Adipocyte (in vitro differentiated cells): ENCODE results near the gene PERM1.
"Not testable (repeated sequence)": the region's sequence is repeated elsewhere in the genome, so short reads cannot be mapped to it uniquely, and the experiment has no call there.

Experiments used
- DNase-seq: peaks from one replicate; pipeline ENCODE4 v3.0.0-alpha.2; 2015; ENCODE audit warnings: low read depth
- H3K27me3 ChIP-seq: replicated peaks from 2 replicates; pipeline ENCODE4 v1.7.0; 2013; ENCODE audit warnings: mild to moderate bottlenecking, low read length, moderate library complexity; ENCODE audit not compliant: control insufficient read depth, insufficient read depth
- H3K36me3 ChIP-seq: 2 replicates; pipeline ENCODE4 v1.7.0; 2013; ENCODE audit warnings: low read length, mild to moderate bottlenecking, moderate library complexity; ENCODE audit not compliant: control insufficient read depth, insufficient read depth, severe bottlenecking
- H3K4me1 ChIP-seq: 2 replicates; pipeline ENCODE4 v1.7.0; 2013; ENCODE audit warnings: mild to moderate bottlenecking, low read length, moderate library complexity; ENCODE audit not compliant: control insufficient read depth, insufficient read depth
- H3K4me3 ChIP-seq: 2 replicates; pipeline ENCODE4 v1.7.0; 2013; ENCODE audit warnings: mild to moderate bottlenecking, low read length, moderate library complexity
- H3K9ac ChIP-seq: 2 replicates; pipeline ENCODE4 v1.7.0; 2013; ENCODE audit warnings: mild to moderate bottlenecking, low read length, moderate library complexity
- H3K9me3 ChIP-seq: 2 replicates; pipeline ENCODE4 v1.7.0; 2013; ENCODE audit warnings: mild to moderate bottlenecking, low read length, moderate library complexity; ENCODE audit not compliant: control insufficient read depth

PERM1 gene, protein sequence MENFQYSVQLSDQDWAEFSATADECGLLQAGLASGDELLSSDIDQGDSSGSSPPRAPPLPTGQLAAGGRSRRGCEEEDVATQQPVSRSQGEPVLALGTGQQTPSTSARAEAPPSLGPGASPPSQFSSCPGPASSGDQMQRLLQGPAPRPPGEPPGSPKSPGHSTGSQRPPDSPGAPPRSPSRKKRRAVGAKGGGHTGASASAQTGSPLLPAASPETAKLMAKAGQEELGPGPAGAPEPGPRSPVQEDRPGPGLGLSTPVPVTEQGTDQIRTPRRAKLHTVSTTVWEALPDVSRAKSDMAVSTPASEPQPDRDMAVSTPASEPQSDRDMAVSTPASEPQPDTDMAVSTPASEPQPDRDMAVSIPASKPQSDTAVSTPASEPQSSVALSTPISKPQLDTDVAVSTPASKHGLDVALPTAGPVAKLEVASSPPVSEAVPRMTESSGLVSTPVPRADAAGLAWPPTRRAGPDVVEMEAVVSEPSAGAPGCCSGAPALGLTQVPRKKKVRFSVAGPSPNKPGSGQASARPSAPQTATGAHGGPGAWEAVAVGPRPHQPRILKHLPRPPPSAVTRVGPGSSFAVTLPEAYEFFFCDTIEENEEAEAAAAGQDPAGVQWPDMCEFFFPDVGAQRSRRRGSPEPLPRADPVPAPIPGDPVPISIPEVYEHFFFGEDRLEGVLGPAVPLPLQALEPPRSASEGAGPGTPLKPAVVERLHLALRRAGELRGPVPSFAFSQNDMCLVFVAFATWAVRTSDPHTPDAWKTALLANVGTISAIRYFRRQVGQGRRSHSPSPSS

DNA sequence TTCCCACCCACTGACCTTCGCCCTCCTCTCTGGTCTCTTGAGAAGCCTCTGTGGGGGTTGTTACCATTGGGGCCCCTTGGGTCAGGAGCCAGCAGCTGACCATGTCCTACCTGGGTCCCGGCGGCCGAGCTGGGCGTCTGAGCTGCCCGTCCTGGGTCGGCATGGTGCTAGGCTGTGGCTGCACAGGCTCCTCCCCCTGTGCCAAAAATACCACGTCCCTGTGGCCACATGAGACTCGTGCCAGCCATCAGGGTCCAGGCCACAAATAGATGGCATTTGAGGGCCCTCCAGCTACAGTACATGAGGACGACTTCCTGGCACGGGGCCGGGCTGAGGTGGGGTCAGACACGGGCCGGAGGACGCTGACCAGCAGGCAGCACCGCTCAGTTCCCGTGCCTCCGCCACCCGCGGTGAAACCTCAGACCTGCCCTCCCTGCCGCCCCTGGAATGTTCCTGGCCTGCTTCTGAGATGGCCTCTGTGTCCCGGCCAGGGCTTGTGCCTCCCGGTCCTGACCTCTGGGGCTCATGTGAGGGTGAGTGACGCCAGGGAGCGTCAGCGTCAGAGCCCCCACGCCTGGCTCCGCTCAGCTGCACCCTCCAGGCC is at the start of gene PERM1:
PERM1 (minus strand) TSS at position 139 of the 604 bp plus-strand sequence. CDS start 1,064 bp downstream, outside the sequence.
- H3K4me3 ChIP-seq: no peak within 1 kb of the TSS

DNA sequence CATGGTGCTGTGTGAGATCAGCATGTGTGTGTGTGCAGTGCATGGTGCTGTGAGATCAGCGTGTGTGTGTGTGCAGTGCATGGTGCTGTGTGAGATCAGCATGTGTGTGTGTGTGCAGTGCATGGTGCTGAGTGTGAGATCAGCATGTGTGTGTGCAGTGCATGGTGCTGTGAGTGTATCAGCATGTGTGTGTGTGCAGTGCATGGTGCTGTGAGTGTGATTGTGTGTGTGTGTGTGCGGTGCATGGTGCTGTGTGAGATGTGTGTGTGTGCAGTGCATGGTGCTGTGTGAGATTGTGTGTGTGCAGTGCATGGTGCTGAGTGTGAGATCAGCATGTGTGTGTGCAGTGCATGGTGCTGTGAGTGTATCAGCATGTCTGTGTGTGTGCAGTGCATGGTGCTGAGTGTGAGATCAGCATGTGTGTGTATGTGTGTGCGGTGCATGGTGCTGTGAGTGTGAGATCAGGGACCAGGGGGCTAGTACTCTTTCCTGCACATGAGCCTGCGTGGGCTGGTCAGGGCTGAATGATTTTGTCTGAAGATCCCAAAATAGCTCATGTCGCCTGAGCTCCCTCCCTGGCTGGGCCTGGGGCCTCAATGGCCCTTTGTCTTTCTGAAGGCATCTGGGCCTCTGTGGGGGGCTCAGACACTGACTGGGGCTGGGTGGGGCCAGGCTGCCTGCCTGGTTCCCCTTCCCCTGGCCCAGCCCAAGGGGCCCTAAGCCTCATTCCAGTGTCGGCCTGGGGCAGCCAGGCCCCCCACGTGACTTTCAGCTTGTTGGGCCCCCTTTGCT is 49.2 kb upstream of the PERM1 start:
- H3K27me3 ChIP-seq: peaks cover 14% of the 10 kb centered on the region
- H3K4me3 ChIP-seq, DNase-seq, H3K36me3 ChIP-seq, H3K4me1 ChIP-seq, H3K9me3 ChIP-seq, H3K9ac ChIP-seq: not testable (repeated sequence)

More for the DNA sequence above, at the start of gene PERM1:
- Histone ChIP-seq H3K27me3 (peaks cover 53% of the 10 kb centered on the region), H3K9me3 (no peaks in the 10 kb centered on the region), H3K9ac (no peak within 1 kb of the TSS), H3K36me3 (no peaks in the 10 kb centered on the region), H3K4me1 (no peaks in the 10 kb centered on the region)
- no peak for DNase-seq

DNA sequence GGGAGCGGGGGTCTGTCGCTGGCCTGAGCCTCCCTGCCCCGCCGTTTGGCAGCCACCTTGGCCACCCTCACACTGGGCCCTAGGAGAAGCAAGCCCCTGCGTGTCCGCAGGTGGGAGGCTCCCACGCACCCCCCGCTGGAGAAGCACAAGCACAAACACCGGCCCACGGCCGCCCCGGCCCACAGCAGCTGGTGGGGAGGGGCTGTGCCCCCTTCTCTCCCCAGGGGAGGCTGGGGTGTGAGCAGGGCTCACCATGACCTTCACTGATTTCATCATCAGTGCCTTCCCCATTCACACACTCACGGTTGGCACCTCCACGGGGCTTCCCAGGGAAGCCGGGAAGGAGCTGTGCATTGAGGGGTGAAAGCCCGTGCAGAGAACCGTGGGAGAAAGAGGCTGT is 45.9 kb upstream of the PERM1 start:
- Histone ChIP-seq H3K9me3 (no peaks in the 10 kb centered on the region), H3K4me1 (no peaks in the 10 kb centered on the region), H3K36me3 (no peaks in the 10 kb centered on the region), H3K27me3 (peaks cover 10% of the 10 kb centered on the region), H3K9ac (no peak overlapping the region), H3K4me3 (no peak overlapping the region)
- no peak for DNase-seq

DNA sequence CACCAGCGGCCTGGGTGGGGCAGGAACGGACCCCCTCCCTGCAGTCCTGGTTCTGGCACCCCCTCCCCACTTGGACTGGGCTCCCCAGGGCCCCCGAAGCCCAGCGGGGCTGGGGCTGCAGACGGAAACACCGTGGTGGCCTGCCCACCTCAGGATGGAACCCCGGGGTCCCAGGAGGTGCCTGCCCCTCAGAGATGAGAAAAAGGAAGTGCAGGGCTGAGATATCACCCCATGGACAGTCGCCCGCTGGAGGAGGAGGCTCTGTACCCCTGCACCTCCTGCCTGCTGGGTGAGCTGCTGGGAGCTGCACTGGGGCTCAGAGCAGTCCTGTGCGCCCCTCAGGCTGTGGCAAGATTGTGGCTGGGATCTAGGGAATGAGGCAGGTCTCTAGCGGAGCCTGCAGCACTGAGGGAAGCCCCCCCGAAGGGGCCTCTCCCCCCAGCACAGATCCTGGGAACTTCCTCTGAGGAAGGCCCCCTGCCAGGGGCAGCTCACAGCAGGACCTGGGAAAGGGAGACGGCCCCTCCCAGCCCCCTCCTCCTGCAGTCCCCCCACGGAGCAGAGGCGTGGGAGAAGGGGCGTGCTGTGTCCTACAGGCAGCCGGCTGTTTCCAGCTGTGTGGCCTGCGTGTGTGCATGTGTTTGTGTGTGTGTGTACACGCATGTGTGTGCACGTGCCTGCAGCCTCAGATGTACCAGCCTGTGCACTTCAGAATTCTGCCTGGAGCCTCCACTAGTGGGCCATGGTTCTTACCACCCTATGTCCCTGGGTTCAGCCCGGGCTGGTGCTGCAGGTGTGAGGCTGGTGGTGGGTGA is 44.9 kb upstream of the PERM1 start:
- peaks cover 3% of the 10 kb centered on the region for H3K27me3 ChIP-seq
- DNase-seq: no peak
- H3K4me1 ChIP-seq: no peaks in the 10 kb centered on the region
- H3K4me3 ChIP-seq: no peak overlapping the region
- H3K9ac ChIP-seq: no peak overlapping the region
- no peaks in the 10 kb centered on the region for H3K36me3 ChIP-seq
- no peaks in the 10 kb centered on the region for H3K9me3 ChIP-seq

DNA sequence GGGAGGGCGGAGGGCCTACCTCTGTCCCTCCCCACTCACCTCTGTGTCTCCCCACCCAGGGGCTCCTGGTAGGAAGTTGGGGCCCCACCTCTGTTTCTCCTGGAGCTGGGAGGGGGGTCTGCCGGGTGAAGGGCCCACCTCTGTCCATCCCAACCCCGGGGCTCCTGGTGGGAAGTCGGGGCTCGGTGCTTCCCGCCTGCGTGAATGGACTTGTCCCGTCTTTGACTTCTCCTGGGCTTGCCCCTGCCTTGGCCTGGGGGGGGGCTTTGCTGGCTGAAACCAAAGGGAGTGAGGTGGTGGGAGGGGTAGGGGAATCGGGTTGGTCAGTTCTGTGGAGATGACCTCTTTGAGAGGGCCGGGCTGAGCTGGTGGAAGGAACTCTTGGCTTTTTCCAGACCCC is 43.8 kb upstream of the PERM1 start:
- Histone ChIP-seq H3K27me3 (peaks cover 3% of the 10 kb centered on the region), H3K9me3 (no peaks in the 10 kb centered on the region), H3K9ac (no peak overlapping the region), H3K4me3 (no peak overlapping the region), H3K36me3 (no peaks in the 10 kb centered on the region), H3K4me1 (peaks cover 4% of the 10 kb centered on the region)
- DNase-seq: no peak

DNA sequence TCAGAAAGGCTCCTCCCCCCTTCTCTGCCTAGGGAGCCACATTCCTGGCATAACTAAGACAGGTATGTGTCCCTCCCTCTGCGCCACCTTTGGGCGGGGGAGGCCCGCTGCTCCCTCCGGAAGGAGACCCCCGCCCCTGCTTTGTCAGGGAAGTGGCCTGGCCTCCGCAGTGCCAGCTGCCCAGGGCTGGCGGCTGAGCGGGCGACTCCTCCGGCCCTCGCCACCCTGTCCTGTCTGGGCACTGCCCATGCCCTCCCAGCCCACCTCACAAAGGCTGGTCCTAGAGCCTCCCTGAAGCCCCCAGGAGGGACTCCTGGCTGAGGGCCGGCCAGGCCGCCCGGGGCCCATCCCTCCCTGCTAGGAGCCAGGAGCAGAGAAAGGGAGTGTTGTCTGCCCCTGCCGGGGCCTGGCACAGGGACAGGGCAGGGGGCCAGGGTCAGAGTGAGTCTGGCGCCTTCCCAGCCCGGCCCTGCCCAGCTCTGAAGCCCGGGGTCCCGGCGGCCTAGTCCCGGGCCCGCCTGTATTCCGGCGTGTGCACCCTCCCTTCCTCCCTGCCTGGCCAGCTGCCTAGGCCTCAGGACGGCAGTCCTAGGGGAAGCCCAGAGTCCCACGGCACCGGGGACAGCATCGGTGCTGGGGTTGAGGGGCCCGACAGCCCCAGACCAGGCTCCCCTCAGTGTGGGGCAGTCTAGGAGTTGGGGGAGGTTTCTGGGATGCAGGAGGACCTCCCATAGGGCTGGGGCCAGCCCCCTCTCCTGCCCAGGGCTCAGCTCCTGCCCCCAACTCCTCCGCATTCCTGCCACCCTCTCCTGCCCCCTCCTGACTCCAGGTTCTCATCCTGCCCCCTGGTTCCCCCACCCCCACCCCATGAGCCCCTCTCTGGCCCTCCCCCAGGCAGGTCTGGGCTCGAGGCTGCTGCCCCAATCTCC is 43.1 kb upstream of the PERM1 start:
- H3K27me3 ChIP-seq: peaks cover 3% of the 10 kb centered on the region
- no peaks in the 10 kb centered on the region for H3K36me3 ChIP-seq
- H3K4me1 ChIP-seq: peaks cover 4% of the 10 kb centered on the region
- no peak overlapping the region for H3K9ac ChIP-seq
- no peaks in the 10 kb centered on the region for H3K9me3 ChIP-seq
- H3K4me3 ChIP-seq: no peak overlapping the region
- DNase-seq: no peak

DNA sequence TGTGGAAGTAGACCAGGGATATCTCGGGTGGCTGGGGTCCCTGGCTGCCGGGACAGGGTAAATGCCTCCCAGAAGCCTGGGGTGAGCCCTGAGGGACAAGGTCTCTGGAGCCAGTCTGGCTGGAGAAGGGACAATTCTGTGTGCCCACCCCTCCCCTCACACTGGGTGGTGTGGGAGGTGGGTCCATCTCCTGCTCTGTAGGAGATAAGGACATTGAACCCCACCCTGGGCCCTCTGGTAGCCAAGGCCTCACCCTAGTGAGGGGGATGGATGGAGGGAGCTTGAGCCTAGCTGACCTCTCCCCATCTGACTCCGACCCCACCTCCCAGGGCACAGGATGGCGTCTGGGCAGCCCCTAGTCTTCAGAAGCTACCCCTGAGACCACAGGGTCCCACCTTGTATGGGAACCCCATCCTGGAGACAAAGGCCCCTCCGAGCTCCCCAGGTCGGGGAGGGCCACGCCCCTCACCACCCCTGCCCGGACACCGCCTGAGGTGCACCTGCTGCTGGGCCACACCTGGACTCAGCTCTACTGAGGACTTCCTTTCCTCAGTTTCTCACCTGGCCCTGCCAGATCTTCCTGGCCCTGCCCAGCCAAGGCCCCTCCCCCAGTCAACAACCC is 42.4 kb upstream of the PERM1 start:
- DNase-seq: no peak
- H3K4me1 ChIP-seq: peaks cover 4% of the 10 kb centered on the region
- H3K9me3 ChIP-seq: no peaks in the 10 kb centered on the region
- peaks cover 3% of the 10 kb centered on the region for H3K27me3 ChIP-seq
- H3K9ac ChIP-seq: no peak overlapping the region
- no peaks in the 10 kb centered on the region for H3K36me3 ChIP-seq
- no peak overlapping the region for H3K4me3 ChIP-seq

DNA sequence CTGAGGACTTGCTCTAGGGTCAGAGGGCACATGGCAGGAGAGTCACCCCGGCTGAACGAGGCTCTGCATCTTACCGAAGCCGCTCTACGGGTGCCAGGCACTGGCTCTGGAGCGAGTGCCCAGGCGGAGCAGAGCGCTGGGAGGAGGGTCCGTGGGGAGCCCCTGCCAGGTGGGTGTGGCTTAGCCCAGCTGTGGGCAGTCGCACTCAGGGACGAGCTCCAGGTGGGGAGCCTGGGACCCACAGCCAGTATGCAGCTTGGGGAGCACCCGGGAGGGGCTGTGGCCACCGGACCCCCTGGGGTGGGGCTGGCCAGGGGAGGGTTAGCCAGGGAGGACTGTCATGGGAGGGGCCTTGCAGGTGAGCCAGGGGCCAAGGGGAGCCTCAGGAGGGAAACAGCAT is 41.8 kb upstream of the PERM1 start:
- Histone ChIP-seq H3K4me1 (peaks cover 4% of the 10 kb centered on the region), H3K9me3 (no peaks in the 10 kb centered on the region), H3K27me3 (peaks cover 3% of the 10 kb centered on the region), H3K9ac (no peak overlapping the region), H3K36me3 (no peaks in the 10 kb centered on the region), H3K4me3 (no peak overlapping the region)
- DNase-seq: no peak

DNA sequence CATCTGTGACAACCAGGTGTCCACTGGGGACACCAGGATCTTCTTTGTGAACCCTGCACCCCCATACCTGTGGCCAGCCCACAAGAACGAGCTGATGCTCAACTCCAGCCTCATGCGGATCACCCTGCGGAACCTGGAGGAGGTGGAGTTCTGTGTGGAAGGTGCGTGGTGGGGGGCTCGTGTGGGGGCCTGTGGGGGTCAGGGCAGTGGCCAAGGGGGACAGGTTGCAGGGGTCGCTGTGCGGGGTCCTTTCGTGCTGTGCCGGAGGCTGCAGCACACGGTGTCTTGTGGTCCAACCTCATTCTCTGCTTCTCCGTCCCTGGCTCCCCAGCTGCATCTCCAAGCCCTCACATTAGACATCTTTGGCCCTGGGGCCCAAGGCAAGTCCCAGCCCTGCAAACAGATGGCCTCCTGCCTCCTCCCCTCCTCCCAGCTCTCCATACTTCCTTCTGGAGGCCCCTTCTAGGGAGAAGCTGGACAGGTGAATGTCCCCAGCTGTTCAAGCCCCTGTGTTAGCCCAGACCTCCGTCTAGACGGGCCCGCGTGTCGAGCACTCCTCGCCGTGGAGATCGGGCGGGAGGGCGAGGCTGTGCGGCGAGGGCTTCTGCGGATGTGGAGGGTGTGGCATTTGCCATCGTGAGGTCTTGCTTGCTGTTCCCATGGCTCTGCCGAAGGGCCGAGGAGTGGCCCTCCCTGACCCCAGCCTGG is 40.6 kb upstream of the PERM1 start:
- no peak overlapping the region for H3K4me3 ChIP-seq
- no peaks in the 10 kb centered on the region for H3K36me3 ChIP-seq
- H3K9me3 ChIP-seq: no peaks in the 10 kb centered on the region
- DNase-seq: no peak
- H3K27me3 ChIP-seq: no peaks in the 10 kb centered on the region
- H3K4me1 ChIP-seq: peaks cover 4% of the 10 kb centered on the region
- no peak overlapping the region for H3K9ac ChIP-seq
